GM21825 (cell line): Measurements from ENCODE around the gene KLRB1.
"Not testable (repeated sequence)": the region's sequence is repeated elsewhere in the genome, so short reads cannot be mapped to it uniquely, and the experiment has no call there.

Experiments
- ATAC-seq: cut with Tn5 transposase; IDR thresholded peaks from one replicate; pipeline ENCODE4 v1.9.1; 2021; ENCODE audit warnings: mild to moderate bottlenecking, moderate library complexity; ENCODE audit not compliant: unreplicated experiment

The KLRB1 gene

DNA sequence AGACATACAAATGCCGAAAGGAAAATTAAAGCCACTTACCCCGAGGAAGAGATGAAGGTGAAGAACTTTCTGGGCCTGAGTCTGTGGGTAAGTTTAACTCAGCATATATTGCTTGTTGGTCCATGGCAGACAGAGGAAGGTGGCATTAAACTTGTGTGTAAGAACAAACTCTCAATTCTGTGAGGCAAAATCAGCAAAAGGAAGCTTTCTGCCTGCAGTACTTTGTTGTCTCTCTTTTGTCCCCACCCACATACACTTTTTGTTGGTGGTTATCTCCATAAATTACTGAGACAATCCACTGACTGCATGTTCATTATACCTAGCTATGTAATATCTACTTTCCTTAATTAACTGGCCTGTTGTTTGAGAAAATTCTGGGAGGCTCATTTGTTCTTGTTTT is at the start of gene KLRB1:
TSS of gene KLRB1 (minus strand) at position 201 of the 400 bp plus-strand sequence. CDS start at position 124, 77 bp downstream.
- ATAC-seq, result no peak

DNA sequence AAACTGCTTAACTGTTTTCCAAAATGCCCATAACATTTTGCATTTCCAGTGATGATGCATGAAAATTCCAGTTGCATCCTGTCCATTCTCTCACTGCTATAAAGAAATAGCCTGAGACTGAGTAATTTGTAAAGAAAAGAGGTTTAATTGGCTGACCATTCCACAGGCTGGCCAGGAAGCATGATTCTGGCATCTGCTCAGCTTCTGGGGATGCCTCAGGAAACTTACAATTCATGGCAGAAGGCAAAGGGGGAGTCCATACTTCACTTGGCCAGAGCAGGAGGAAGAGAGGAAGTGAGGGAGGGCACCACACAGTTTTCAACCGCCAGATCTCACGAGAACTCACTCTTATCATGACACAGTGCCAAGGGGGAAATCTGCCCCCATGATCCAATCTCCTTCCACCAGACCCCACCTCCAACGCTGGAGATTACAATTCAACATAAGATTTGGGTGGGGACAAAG is 43.6 kb upstream of the KLRB1 start:
- no peak for ATAC-seq

DNA sequence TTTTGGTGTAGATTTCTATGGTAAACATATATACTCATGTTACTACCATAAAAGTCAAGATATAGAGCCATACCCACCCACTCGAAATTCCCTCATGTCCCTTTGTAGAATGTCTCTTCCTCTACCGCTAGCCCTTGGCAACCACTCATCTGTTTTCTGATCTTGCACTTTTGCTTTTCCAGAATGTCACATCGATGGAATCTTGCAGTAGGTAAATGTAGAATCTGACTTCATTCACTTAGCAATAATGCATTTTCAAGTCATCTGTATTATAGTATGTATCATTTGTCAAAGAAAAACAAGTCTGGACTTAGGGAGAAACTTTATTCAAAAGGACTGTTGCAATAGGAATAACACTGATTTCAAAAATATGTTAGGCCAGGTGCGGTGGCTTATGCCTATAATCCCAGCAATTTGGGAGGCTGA is 42.4 kb upstream of the KLRB1 start:
- ATAC-seq, result no peak

DNA sequence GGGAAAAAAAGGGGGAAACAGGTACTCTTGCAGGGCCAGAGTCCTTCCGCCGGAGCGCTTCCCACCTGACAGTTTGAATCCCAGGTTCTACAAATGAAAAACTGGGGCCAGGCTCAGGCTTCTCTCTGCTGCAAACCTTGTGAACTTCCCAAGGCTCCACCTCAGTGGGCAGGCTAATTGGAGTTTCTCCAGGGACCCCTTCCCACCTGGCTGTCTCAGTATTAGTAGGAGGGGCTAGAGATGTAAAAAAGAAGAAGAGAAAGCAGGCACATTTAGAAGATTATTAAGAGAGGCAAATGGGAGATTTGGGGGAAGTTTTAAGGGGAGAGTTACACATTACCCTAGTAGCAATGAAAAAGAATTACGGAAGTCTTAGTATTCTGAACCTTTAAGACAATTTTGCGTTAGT is 41.8 kb upstream of the KLRB1 start:
- no peak for ATAC-seq

DNA sequence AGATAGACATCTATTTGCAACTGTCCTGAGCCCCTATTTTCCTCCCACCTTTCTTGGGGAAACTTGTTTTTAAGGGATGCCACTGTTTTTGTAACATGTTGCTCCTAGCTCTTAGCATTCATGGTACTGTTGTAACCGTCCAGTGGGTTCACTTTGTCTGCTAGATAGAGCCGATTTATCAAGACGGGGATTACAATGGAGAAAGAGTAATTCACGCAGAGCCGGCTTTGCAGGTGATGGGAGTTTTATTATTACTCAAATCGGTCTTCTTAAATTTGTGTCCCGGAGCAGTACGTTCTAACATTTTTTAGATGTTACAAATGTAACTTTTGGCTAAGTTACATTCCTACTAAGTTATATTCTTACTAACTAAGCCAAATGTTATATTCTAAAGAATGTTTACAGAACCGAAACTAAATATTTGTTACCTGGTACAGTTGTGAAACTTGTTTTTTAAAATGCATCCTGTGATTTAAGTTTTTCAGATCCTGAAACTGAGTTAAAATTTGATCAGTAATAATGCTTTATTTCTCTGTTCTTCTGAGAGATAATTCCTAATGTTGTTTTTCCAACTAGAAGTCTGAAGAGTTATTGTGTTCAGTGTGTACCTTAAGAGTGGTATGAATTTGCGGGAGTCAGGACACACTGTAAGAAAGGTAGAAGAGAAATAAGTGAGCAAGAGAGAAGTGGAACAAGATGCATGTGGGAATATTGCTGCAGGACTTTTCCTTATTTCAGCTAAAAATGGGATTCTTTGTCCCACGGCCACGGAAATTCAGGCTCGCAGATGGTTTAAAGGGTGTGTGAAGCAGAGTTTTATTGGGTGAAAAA is 41.2 kb upstream of the KLRB1 start:
- ATAC-seq, result no peak

DNA sequence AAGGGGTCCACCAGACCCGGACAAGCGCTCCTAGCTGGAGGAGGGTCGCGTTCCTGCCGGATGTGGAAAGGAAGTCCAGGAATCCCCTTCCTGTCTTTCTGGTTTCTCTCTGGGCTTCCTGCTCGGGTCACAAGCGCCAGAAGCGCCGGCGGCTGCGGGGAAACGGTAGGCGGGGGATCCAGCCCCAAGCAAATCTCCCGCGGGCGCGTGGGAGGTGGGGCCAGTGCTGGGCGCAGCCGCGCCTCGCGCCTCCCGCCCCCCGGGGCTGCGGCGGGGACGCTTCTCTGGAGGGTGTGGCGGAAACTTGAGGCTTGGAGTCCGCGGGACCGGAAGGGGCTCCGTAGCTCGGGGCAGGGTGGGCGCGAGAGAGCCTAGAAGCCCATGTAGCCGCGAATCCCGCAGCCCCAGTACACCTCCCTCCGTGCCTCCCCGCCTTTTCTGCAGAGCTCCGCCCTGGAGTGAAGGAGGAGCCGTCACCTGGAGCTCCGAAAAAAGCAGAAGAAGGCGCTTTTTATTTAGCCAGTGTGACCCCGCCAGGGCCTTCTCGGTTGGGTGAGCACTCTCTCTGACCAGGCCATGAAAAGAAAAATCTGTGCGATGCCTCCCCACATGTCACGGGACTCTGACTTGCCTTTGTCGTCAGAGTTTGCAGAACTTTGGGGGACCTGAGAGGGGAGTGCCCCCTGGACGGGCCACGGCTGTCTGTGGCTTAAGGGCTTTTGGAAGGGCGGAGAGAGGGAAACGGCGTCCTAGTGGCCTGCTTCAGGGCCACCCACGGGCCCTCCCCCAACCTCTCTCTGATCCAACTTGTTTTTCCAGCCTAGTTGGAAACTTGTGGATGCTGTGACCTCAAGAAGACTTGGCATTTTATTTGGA is 40.3 kb upstream of the KLRB1 start:
- peak; percentile 59 for ATAC-seq

DNA sequence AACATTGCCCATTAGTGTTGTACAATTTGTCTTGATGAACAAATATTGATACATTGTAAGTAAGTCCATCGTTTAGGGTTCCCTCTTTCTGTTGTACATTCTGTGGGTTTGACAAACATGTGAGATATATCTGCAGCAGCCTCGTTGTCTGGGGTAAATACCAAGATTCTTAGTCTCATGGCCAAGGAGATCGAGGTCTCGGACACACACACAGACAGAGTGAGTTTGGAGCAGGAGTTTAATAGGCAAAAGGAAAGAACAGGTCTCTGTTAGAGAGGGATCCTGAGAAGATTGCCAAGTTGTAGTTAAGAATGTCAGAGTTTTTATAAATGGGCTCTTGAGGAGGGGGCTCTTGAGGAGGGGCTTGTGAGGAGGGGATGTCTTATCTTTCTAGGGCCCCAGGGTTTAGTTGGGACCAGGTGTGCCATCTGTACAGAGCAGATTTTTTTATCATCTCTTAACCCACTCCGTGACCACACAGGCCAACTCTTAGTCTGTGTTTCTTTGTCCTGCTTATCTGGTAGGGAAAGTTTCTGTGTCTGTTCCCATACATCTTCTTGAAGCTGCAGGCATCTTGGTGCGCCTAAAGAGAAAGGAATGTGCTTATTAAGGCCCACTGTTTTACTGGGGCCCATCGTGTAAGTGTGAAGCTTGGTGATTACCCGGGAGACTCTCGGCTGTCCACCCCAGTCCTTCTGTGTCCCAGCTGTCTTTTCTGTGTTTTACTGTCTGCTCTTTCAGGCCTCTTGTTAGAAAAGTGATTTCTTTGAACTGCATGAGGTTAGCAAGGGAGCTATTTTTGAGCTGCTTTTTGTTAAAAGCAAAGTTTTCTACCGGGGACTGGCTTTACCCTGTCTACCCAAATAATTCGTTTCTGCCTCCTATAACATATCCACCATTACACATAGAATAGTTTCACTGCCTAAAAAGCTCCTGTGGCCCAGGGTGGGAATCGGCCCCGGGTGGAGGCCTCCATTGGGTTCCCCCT is 39.4 kb upstream of the KLRB1 start:
- no peak for ATAC-seq

DNA sequence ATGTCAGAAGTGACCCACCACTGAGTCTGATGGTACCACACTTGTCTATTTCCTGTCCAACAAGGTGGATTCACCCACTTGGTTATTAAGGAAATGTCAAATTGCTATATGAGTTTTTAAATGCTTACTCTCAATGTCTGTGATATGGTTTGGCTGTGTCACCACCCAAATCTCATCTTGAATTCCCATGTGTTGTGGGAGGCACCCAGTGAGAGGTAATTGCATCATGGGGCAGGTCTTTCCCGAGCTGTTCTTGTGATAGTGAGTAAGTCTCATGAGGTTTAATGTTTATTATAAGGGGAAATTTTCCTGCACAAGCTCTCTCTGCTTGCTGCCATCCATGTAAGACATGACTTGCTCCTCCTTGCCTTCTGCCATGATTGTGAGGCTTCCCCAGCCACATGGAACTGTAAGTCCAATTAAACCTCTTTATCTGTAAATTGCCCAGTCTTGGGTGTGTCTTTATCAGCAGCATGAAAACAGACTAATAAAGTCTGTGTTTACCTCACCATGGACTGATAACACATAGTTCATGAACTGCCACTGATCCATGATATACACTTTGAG is 37.4 kb upstream of the KLRB1 start:
- ATAC-seq, result not testable (repeated sequence)

DNA sequence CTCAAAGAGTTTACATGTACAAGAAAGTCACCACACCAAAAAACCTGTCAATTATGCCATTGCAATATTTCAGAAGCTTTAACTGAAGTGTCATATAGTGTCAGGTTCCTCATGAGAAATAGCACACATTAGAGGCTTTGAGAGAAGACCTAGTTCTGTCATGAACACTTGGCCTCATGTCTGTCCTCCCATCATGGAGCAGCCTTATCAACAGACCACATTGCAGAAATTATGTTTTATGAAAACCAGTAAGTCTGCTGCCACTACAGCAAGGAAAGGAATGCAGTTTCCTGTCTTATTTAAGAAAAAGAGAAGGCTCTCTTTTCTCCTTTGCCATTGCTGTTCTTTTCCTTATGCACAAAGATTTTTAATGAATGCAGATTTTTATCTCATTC is 35.5 kb upstream of the KLRB1 start:
- no peak for ATAC-seq

DNA sequence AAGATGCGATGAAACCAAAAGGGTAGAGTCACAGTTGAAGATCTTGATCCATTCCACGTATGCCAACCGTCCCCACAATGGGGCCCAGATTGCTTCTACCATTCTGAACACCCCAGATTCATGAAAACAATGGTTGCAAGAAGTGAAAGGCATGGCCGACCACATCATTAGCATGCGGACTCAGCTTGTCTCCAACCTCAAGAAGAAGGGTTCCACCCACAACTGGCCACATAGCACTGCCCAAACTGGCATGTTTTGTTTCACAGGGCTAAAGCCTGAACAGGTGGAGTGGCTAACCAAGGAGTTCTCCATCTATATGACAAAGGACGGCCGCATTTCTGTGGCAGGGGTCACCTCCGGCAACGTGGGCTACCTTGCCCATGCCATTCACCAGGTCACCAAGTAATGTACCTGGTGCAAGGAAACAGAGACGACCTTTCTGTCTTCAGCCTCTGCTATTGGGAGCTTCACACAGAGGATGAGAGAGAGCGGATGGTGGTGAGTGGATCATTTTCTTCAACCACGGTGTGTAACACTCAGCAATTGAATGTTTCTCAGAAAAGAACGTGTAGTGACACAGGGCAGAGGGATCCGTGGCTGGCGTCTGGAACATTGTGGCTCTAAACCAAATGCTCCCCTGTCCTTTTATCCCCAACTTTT is 35.0 kb upstream of the KLRB1 start:
- ATAC-seq, result no peak

DNA sequence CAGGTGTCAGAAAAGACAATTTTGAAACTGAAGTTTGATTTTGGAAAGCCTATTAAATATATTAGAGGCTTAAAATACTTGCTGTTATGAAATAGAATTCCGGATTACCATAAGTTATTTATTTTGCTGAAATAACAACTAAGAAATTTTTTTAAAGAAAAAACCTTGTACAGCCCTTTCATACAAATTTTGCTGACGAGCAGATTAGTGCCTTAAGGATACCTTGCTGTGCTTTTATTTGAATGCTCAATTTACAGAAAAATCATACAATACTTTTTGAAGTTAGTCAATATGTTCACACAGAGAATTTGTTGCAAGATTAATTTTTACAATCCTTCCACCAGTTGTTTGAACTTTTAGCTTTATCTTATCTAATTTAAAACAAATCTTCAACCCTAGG is 32.3 kb upstream of the KLRB1 start:
- ATAC-seq, result no peak

DNA sequence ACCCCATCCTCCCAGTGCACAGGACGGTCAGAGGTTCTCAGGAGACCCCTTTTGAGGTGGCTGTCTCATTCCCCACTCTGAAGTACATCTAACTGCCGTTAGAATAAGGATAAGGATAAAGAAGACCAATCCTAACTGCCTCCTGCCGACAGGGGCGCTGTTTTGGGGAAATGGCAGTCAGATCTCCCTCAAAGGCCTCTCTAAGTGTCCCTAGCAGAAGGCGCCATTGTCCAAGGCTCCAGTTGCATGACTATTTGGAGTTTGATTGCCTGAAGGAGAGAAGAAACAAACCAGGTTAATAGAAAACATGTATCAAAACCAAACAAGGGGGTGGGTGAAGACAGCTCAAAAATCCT is 29.1 kb upstream of the KLRB1 start:
- ATAC-seq, result no peak

DNA sequence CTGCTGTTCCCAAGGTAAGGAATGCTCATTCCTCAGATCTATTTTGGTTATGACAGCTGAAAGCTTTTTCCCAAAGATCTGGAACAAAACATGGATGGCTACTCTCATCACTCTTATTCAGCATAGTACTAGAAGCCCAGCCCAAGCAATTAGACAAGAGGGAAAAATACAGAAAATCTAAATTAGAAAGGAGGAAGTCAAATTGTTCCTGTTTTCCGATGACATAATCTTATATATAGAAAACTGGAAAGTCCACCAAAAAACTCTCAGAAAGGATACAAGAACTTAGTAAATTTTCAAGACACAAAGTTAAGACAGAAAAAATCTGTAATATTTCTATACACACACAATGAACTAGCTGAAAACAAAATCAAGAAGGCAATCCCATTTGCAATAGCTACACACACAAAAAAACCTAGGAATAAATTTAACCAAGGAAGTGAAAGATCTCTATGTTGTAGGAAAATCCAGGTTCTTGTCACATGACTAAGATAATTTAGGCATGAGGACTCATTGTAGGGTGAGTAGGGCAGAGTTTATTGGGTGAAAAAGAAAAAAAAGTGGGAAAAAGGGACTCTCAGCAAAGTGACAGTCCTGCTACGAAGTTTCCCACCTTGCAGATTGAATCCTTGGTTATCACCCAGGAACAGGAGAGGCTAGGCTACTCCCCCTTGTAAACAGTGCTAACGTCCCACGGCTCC is 28.6 kb upstream of the KLRB1 start:
- ATAC-seq, result no peak

DNA sequence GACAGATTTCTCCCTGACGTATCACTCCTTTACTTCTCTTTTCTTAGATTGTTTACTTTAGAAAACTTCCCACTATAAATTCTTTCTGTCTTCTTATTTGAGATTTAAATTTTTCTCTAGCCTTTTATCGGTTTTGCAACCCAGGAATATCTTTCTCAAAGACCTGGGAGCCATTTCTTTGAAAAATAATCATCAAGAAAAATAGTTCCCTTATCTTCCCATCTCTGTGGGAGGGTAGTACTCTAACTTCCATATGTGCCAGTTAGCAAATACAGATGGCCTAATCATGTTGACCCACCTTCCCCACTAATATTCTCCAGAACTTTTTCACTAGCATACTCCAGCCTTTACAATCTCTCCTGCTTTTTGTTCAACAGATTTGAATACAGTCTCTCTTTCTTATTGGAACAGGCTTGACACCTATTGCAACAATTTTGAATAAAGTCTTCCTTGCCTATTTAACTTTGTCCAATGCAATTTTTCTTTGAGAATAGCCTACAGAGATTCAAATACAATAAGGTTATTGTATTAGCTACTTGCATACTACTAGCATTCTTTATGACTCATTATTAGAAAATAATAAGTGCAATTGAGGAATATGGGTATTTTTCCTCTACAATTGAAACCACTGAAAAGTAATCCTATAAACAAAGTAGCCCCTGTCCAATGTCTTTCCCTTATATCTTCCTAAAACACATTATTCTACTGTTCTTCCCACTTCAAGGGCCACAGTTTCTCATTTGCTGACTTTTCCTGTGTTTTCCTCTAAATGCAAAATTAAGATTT is 27.4 kb upstream of the KLRB1 start:
- no peak for ATAC-seq

DNA sequence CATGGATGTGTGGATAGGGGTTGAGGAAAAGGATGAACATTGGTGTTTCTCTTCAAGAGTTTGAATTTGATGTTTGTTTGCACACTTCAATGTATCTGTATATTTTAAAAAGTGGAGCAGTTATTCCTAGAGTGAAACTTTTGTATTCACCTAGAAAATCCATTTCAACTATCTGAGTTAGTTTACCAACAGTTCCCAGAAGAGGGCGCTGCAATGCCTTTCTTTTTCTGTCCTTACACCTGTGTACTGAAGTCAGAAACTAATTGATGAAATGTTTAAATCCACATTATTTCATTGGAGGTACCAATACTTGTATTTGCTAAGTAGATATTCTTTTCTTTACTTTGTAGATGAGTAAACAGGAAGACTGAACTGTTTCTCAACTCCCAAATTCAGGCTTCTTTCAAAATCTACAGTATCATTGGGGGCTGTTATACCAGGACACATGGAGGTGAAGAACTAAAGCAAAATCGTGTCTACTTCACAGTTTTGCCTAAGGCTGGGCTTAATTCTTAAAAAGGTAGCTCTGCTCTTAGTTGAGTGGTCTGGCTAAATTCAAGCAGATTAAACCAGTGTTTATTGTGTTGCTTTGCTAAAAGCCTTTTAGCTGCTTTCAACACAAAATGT is 26.6 kb upstream of the KLRB1 start:
- ATAC-seq, result peak; percentile 72

DNA sequence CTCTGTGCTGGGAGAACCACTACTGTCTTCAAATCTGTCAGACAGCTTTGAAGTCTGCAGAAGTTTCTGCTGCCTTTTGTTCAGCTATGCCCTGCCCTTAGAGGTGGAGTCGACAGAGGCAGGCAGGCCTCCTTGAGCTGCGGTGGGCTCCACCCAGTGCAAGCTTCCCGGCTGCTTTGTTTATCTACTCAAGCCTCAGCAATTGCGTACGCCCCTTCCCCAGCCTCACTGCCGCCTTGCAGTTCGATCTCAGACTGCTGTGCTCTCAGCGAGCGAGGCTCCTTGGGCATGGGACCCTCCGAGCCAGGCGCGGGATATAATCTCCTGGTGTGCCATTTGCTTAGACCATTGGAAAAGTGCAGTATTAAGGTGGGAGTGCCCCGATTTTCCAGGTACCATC is 25.1 kb upstream of the KLRB1 start:
- ATAC-seq, result no peak

DNA sequence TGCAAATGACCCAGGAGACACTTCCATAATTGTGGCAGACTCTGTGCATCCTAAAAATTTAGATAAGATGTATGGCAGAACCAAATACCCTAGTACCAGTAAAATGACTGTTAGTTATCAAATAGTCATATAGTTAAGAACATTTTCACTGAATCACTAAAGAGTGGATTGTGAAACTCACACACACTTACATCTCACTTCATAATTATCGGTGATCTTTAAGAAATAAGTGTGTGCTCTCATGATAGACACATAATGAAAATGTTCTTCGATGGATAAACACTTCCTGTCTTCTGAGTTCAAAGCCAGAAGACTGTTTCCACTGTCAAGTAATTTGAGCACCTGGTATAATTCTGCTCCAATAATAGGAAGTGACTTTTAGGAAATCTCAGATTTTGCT is 19.1 kb upstream of the KLRB1 start:
- no peak for ATAC-seq

DNA sequence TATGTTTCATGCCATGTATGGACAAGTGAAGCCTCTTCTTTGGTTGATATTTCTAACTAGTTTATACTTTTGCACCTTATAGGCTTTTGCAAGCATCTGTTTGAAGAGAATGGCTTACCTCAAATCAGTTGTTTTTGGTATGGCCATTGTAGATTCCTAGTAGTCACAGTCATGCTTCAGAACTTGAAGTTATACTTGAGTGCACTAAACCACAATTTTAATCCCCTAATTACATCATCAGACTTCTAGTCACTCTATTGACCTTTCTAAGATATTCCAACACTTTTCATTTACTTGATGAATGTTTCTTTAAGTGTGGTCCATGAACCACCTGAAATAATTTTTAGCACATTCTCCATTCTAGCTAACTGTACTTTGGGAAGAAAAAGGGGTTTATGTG is 18.6 kb upstream of the KLRB1 start:
- ATAC-seq, result no peak
